ENCODE data around the gene UBXN11.

DNA sequence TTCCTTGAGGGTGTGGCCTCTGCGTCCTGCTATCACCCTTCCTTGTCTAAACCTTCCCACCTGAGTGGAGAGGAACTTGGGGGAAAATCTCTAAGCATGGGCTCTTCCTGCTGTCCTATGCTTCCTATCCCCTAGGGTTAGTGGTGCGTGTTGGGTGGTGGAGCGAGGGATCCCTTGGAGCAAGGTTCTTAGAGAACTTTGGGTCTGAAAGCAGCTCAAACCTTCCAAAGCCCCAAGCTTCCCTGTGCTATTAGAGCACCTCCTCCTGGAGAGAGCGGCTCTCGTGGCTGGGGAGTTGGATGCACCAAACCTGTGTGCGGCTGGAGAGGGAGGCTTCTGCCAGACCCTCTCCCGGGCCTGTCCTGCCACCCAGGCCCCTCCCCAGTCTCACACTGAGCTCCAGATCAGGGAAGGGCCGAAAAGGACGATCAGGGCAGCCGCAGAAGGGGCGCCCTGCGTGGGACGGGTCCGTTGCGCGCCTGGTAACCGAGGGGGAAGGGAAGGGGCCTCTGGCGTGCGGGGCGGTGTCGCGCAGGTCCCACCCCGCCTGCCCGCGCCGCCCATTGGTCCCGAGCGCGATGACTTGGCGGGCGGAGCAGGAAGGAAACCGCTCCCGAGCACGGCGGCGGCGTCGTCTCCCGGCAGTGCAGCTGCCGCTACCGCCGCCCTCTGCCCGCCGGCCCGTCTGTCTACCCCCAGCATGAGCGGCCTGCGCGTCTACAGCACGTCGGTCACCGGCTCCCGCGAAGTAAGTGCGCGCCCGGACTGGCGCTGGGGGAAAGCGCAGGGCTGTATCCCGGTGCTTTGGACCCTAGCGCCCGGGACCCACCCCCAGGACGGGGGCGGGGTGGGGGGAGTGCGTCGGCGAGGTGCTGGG is 26.7 kb downstream of the UBXN11 start, which contains the start of gene SH3BGRL3:
- TF ChIP-seq CTCF (IDR thresholded peaks at IDR 0.05) (peak in 3 of 5 experiments; percentile 27 to 43 (median 42)), POLR2AphosphoS5 (IDR thresholded peaks at IDR 0.05) (peak; percentile 94 to 99 (median 98)), EP300 (IDR thresholded peaks at IDR 0.05; ENCODE audit: low read depth) (peak; percentile 44), POLR2A (IDR thresholded peaks at IDR 0.05) (peak; percentile 99)
